ENCODE results near the gene RAB22A. TPM values are rescaled to one million over a fixed set of nuclear protein-coding genes. Genes with fewer than 3 reads are reported as not detected.
A peak's percentile ranks its signal among the peaks of the same experiment; 100 is the strongest.

RAB22A gene
- polyA plus RNA-seq, 1 experiment: 14.9 TPM

- no peak for TF ChIP-seq CTCF (IDR thresholded peaks at IDR 0.05; ENCODE audit: low read depth, low read length)
- Histone ChIP-seq H3K9me3 (ENCODE audit: control insufficient read depth, insufficient read depth, low read length) (no peaks in the 10 kb centered on the region), H3K27me3 (ENCODE audit: control insufficient read depth, insufficient read depth, low read length) (no peaks in the 10 kb centered on the region), H3K27ac (ENCODE audit: low read depth, low read length) (no peak overlapping the region), H3K4me3 (ENCODE audit: low read depth, low read length) (no peak overlapping the region)
- no peak for DNase-seq (ENCODE audit: low read depth, low spot score)
- POLR2A ChIA-PET: no interaction called here
- CTCF ChIA-PET: no interaction called here
These were observed 30.2 kb downstream of the RAB22A start for GRCh38 chr20:58339741-58340140.

- TF ChIP-seq CTCF (IDR thresholded peaks at IDR 0.05; ENCODE audit: low read depth, low read length): no peak
- Histone ChIP-seq H3K4me3 (ENCODE audit: low read depth, low read length) (no peak overlapping the region), H3K9me3 (ENCODE audit: control insufficient read depth, insufficient read depth, low read length) (no peaks in the 10 kb centered on the region), H3K27me3 (ENCODE audit: control insufficient read depth, insufficient read depth, low read length) (no peaks in the 10 kb centered on the region), H3K27ac (ENCODE audit: low read depth, low read length) (no peak overlapping the region)
- CTCF ChIA-PET: no interaction called here
- no peak for DNase-seq (ENCODE audit: low read depth, low spot score)
- POLR2A ChIA-PET: no interaction called here
These were observed 30.6 kb downstream of the RAB22A start for GRCh38 chr20:58340151-58340550.

- Histone ChIP-seq H3K9me3 (ENCODE audit: control insufficient read depth, insufficient read depth, low read length) (no peaks in the 10 kb centered on the region), H3K4me3 (ENCODE audit: low read depth, low read length) (no peak overlapping the region), H3K27me3 (ENCODE audit: control insufficient read depth, insufficient read depth, low read length) (no peaks in the 10 kb centered on the region), H3K27ac (ENCODE audit: low read depth, low read length) (peak overlapping the region; percentile 63)
- no peak for DNase-seq (ENCODE audit: low read depth, low spot score)
- no peak for TF ChIP-seq CTCF (IDR thresholded peaks at IDR 0.05; ENCODE audit: low read depth, low read length)
- ChIA-PET POLR2A (no interaction called here), CTCF (no interaction called here)
These were observed 31.3 kb downstream of the RAB22A start for GRCh38 chr20:58340853-58341252.

- CTCF ChIA-PET: interaction anchor here (0.7 kb wide), 1 partner anchor 18 kb away, joined by 3 read pairs; no protein-coding TSS in a partner anchor
These were observed 32.8 kb downstream of the RAB22A start for GRCh38 chr20:58342104-58342945.

More at GRCh38 chr20:58342104-58342945, 32.8 kb downstream of the RAB22A start:
- Histone ChIP-seq H3K4me3 (ENCODE audit: low read depth, low read length) (no peak overlapping the region), H3K27me3 (ENCODE audit: control insufficient read depth, insufficient read depth, low read length) (no peaks in the 10 kb centered on the region), H3K27ac (ENCODE audit: low read depth, low read length) (peak overlapping the region; percentile 53), H3K9me3 (ENCODE audit: control insufficient read depth, insufficient read depth, low read length) (no peaks in the 10 kb centered on the region)
- POLR2A ChIA-PET: no interaction called here
- no peak for TF ChIP-seq CTCF (IDR thresholded peaks at IDR 0.05; ENCODE audit: low read depth, low read length)
- no peak for DNase-seq (ENCODE audit: low read depth, low spot score)
